Stimulated activated CD8-positive, alpha-beta memory T cell treated with anti-CD3 and anti-CD28 coated beads, Interleukin-7, amount 100 ng/mL, for 24 hours (primary cell): ENCODE measurements around the gene POLN.

Experiments
- DNase-seq: peaks from one replicate; pipeline ENCODE4 v3.0.0-alpha.2; 2020; ENCODE audit warnings: low read depth

POLN gene

DNA sequence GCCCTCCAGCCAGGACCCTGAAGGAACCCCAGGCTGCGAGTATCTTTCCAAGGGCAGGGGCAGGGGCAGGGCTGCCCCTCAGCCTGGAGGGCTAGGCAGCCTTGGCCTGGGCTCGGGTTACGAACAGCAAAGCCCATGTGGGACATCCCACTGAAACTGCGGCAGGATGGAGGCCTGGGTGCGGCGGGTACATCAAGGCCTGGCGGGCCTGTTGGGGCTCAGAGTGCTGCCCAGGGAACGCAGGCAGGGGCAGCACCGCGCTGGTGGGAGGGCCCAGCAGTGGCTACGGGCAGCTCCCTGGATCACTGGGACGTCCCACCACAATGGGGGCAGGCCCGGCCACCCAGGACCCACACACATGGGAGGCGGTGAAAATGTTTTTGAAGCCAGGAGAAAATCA lies 171.9 kb downstream of the POLN start:
- DNase-seq: no peak

DNA sequence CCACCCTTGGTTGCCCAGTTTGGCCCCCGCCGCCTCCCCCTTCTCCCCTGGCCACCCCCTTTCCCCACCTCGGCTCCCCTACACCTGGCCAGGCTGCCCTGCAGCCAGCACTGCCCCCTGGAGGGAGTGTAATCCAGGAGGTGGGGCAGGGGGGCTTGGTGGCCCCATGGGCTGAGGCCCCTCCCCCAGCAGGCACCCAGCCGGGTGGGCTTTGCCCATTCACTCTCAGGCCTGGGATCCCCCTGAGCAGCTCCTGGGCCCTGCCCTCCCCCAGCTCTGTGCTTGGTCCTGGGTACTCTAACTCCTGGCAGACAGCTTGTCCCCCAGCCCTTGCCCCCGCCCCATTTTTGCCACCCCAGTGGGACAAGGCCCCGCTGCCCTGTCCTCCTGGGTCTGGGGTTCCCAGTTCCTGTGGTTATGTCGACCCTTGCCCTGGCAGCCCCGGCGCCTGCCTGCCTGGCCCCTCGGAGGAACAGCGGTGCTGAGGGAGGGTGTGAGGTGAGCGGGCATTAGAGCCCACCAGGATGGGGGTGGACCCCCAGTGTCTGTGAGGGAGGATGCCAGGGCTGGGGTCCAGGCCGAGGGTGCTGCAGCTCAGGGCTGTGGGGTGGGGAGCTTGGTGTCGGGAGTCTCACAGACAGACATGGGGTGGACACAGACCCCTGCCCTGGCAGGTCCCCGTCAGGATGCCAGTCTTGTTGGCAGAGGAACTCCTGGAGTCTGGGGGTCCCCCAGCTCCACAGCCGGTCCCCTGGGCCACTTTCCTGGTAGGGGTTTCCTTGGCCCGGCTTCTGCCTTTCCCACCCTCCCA lies 172.6 kb downstream of the POLN start:
- DNase-seq: no peak

DNA sequence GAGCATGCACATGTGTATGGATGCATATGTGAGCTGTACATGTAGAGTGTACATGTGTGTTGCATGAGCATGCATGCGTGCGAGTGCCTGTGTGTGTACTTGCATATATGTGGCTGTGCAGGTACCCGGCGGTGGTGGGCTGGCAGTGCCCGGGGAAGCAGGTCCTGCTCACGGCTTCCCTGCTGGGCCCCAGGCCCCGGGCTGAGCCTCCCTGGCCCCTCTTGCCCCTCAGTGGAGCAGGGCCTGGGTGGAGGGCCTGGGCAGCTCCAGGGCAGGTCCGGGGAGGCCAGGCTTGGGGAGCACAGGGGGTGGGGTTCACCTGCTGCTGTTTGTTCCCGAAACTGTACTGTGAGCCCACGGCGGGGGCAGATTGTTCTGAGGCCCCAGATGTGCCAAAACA lies 173.4 kb downstream of the POLN start:
- DNase-seq: no peak

DNA sequence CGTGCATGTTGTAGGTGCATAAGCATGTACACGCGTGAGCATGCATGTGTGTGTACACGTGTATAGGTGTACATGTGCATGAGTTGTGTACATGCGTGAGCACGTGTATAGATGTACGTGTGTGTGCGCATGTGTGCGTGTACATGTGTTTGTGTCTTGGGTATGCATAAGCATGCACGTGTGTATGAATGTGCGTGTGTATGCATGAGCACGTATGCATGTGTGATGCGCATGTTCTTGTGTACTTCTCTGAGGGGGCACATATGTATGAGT lies 173.8 kb downstream of the POLN start:
- DNase-seq: no peak

DNA sequence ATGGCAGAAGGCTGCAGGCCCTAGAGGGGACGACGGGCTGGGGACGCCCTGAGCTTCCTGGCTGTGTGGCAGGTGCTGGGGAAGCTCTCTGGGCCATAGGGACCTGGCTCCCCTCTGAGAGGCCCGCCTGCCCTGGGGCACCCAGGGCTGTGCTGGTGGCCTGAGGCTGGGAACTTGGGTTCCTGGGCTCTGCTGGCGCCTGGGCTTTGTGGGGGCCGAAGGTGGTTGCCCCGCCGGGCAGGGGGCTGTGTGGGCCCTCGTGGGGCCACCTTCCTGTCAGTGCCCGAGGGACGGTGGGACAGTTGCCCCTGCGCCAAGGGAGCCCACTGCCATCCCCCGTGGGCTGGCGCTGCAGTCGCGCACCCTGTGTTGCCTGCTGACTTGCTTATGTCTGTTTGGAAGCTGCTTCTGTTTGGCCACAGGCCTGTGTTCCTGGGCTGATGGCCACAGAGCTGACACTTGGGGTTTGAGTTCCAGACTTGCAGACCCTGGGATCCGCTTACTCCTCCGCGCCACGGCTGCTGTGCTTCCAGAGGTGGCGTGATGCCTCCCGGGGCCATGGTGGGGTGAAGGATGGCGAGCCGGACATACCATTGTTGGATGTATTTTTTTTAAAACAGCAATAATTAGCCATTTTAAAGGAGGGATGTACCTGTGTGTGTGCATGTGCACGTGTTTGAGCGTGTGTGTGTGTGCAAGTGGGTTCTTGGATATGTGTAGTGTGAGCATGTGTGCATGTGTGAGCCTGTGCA lies 174.3 kb downstream of the POLN start:
- no peak for DNase-seq

DNA sequence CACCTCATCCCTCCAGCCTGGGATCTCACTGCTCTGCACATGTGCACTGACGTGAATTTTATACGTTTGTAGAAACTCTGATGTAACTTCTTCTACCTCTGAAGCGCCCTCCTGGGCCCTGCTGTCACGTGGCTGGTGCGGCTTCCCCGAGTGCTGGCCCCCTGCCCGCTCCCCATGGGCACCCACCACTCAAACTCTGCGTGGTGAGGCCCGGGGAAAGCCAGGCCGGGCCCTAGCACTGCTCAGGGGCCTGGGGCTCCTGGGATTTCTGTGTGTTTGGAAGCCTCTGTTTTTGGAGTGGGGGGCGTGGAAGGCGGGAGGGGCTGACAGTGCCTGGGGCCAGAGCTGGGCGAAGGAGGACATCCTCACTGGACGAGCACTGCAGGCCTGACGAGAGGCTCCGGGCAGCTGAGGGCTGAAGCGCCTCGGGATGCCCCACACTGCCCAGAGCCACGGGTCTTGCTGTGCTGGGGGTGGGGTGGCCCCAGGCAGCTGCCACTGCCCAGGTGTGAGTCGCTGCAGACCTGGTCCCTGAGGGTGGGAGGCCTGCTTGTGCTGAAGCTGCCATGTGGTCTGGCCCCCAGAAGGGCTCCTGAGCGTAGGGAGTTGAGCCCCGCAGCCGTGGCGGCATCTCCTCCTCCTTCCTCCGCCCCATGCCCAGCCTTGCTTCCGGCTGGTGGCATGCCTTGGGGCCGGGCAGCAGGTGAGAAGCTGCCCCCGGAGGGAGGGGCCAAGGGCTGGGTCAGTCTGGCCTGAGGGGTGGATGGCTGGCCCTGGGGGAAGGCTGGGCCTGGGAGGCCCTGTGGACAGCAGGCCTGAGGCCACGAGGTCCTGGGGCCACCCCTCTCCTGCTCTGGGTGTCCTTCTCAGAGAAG lies 175.1 kb downstream of the POLN start:
- no peak for DNase-seq

DNA sequence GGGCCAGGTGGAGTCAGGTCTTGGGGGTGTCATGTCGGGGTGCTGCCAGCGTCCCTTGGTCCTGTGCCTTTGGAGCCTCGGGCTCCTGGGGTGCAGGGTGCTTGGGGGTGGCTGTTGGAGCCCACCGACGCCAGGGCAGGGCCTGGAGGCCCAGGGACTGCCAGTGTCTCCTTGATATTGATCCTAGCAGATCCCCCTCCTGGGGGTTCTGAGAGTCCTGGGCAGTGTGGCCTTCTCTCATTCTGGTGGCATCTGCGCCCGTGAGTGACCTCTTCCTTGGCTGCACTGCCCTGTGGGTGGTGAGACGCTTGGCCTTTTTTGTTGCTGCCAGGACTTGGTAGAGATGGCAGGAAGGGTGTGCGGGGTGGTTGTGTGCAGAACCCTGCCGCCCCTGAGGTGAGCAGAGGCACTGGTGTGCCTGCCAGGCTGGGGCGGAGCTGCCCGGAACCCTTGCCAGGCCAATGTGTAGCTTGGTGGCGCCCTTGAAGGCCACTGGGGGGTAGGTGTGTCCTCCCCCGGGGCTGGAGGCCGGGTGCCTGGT lies 175.8 kb downstream of the POLN start:
- no peak for DNase-seq

DNA sequence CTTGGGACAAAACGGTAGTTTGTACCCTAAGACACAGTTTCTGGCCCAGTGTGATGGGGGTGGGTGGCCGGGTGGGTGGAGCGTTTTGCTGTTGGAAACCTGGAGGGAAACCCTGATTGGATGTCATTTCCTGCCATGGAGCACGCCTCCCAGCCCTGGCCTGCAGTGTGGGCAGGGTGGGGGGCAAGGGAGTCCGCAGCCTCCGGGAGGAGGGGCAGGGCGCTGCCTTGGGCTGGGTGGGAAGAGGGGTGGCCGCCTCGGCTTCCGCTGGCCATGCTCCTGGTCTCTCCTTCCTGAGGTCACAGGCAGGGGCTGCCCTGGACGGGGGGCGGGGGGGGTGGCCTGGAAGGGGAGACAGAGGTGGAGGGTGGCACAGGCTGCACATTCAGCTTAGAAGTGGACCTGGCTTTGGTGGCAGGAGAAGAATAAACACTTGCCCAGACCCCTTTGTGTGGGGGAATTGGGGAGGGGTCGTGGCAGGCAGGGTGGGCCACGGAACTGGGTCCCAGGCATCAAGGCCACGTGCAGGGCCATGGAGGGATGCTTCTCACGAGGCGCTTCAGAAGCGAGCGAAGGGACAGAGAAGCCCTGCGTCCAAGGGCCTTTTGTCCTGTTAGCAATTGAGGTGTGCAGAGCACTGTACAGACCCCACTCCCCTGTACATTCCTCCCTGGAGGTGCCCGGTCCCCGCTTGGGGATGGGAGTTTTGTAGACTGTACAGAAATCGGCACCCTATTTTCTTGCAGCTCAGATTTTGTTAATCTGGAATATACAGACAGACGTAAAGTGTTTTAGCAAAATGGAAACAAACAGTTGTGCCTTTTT lies 176.6 kb downstream of the POLN start:
- DNase-seq: no peak

DNA sequence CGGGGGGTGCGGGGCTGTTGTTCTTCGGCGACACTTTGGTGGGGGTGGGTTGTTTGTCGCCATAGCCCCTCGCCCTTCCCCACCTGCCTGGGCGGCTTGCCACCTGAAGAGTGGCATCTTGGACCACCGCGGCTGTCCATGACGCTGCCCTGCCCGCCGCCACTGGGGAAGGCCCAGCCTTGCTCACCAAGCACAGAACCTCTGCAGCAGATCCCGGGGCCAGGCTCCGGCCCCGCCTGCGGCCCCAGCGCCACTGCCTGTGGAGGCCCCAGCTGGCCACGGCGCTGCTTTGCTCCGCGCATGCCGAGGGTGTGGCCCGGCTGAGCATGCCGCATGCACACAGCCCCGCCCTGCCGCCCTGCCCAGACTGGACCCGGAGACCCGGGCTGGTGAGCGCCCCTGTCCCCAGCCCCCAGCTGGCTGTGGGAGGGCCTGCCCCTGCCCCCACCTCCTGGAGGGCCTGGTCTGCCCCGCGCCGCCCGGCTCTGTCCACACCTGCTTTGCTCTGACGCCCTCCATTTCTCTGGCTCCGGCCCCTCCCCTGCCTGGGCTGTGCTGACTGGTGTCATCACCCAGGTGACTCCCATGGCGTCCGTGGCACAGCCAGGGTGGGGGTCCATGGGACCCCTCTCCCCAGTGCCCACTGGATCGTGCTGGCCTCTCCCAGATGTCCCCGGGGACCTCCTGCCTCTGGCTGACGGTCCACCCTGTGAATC lies 177.5 kb downstream of the POLN start:
- no peak for DNase-seq

DNA sequence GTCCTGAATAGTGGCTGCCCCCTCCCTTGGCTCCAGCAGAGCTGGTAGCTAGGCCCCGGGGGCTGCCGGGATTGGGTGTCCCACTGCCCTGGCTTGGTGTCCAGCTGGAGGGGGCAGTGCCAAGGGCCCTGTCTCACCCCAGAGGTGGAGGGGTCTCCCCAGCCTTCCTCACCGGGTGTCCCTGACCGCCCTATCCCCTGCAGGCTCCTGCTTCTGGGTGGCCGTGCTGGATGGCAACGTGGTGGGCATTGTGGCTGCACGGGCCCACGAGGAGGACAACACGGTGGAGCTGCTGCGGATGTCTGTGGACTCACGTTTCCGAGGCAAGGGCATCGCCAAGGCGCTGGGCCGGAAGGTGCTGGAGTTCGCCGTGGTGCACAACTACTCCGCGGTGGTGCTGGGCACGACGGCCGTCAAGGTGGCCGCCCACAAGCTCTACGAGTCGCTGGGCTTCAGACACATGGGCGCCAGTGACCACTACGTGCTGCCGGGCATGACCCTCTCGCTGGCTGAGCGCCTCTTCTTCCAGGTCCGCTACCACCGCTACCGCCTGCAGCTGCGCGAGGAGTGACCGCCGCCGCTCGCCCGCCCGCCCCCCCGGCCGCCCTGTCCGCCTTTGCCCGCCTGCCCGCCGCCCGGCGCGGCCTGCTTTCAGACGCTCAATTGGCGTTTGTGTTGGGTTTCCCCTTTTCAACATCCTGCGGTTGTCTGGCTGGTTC lies 178.2 kb downstream of the POLN start:
- DNase-seq: no peak

DNA sequence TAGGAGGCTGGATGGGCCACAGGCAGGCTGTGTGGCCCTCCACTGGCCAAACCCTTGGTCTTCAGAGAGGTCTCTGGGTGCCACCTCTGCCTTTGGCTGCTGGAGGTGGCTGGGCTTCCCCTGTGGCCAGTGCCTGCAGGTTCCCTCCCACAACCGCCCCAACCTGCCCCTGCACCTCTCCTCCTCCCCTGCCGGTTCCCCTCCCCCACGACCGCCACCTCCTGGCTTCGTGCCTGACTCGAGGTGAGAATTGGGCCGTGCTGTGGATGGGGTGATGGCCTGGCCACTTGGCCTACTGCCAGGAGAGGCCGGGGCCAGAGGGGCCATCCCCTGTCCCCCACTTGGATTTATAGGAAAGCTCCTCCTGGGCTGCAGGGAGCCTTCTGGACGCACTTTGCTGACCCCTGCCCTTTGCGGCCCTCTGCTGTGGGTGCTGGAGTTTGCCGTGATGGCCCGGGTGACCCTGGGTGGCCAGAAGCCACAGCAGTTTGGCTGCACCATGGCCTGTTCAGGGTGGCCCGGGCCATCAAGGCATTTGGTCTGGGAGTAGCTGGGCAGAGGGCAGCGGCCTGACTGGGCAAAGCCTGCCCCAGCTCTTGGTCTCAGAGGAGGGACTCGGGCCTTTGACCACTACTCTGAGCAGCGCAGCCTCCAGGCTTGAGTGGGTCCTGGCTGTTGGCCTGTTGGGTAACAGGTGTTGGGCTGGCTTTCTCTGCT lies 179.0 kb downstream of the POLN start:
- DNase-seq: no peak

DNA sequence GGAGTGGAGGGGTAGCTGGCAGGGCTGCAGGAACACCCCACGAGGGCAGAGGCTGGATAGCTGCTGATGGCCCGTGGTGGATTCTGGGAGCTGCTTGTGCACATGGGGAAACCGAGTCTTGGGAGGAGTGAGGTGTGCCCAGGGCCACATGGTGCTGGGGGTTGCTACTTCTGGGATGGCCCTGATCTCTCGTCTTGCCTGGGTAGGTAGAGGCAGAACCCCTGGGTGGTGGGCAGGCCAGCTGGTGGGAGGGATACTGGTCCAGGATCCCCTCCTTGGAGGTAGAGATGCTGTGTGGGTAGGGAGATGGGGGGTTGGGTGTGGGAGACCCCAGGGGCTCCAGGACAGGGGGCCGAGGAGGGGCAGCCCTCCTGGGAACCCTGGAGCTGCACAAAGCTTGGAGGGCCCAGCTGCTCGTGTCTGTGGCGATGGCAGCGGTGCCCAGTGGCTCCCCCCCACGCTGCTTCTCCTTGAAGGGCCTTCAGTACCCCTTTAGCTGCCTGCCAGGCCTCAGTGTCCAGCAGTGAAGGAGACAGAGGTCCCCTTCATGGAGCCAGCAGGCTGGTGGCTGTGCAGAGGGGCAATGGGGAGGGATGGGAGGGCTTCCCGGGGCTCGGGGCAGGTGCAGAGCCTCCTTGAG lies 179.6 kb downstream of the POLN start:
- no peak for DNase-seq

DNA sequence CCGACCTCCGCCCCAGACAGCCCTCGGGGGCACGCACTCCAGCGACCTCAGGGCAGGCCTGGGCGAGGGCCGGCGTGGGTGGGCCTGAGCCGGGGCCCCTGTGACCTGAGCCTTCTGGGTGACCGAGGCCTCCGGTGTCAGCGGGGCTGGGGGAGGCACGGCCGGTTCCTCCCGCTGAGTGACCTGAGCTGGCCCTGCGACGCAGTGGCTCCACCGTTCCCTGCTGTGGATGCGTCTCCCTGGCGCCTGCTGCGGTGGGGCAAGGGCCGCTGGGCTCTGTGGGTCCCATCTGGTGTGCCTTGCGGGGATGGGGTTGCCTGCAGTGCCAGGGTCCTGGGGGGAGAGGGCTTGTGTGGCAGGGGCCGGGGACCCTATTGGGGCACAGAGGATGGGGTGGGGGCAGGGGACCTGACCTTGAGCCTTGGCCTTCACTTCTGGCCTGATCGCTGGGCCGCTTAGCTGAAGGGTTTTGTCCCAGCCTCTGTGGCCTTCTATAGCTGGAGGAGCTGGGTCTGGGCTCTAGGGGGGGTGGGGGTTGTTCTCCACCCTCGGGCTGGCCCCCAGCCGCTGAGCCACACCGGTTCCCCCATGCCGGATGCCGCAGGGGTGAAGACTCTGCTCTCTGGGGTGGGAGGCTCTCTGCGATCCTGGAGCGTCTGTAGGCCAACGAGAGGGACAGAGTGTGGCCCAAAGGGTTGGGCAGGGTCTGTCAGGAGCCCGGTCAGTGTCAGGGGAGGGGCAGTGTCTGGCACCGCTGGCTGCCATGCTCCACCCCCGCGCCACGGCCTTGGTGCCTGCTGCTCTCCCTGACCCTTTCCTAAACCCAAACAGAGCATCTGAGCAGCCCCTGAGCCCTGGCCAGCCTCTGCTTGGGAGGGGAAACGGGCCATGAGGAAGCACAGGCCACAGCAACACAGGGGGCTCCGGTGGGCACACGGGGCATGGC lies 180.5 kb downstream of the POLN start:
- DNase-seq: no peak

DNA sequence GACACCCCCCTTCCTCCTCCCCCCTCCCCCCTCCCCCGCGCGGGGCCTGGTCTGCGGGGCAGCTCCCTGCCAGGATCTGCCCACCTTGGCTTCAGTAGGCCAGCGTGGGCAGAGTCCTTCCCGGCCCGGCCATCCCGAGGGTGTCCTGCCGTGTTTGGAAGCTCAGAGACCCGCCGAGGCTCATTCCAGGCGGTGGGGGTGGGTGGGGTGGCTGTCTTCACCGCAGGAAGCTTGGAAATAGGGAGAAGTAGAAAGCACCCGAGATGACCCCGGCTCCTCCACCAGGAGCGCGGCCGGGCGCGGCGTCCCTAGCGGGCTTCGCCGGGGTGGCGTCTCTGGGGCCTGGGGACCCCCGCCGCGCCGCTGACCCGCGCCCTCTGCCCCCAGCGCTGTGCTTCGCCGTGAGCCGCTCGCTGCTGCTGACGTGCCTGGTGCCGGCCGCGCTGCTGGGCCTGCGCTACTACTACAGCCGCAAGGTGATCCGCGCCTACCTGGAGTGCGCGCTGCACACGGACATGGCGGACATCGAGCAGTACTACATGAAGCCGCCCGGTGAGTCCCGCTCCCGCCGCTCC lies 181.2 kb downstream of the POLN start:
- DNase-seq: no peak

DNA sequence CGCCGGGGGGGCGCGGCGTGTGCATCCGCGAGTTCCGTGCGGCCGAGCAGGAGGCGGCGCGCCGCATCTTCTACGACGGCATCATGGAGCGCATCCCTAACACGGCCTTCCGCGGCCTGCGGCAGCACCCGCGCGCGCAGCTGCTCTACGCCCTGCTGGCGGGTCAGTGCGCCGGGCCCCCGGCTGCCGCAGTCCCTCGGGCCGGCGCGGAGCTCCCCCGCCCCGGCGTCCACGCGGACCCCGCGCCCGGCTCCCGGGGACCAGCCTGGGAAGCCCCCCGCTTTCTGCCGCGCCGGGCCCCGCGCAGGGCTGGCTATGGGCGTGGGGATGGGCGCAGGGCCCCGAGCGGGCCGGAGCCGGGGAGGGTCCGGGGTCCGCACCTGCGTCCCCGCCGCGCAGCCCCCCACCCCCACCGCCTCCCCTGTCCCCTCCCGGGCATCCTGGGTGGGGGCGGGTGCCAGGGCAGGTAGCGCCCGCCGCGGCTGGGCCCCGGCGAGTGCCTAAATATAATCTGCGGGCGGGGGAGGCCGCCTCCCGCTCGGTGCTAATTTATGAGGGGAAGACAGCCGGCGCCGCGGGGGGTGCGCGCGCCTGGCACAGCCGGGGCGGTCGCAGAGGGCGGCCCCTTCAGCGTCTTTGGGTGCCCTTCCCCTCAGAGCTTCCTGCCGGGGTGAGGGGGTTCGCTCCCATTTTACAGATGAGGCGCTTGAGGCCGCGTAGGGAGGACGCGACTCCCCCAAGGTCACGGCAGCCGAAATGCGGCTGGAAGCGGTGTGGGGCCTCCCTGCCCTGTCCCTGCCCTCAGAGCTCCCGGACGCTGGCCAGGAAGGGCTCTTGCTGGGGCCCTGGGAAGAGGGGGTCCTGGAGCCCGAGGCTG lies 182.0 kb downstream of the POLN start:
- no peak for DNase-seq

DNA sequence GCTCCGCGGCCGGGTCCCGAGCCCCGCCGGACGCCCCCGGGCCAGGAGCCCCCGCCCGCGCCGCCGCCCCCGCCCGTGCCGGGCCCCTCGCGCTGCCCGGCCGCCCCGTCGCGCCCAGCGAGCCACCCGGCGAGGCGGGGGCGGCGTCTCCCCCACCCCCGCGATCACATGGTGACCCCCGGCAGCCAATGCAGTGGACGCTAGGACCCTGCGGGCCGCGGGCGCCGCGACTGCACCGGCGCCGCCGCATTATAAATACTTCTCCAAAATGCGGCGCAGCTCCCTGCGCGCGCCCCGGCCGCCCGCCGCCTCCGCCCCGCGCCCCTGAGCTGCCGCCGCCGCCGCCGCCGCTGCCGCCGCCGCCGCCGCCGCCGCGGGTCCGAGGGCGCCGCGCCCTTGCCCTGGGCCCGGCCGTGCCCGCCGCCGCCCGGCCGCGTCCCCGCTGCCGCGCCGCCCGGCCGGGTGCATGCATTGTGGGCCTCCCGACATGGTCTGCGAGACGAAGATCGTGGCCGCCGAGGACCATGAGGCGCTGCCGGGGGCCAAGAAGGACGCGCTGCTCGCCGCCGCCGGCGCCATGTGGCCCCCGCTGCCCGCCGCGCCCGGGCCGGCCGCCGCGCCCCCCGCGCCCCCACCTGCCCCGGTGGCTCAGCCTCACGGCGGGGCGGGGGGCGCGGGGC lies 182.7 kb downstream of the POLN start, which contains the start of gene NAT8L:
Gene NAT8L, plus strand, starts transcription at position 282 of the 680 bp plus-strand sequence. Its CDS starts 185 bp downstream, at position 467.
- no peak for DNase-seq
